ENCODE results near the gene TRPC4AP.

DNA sequence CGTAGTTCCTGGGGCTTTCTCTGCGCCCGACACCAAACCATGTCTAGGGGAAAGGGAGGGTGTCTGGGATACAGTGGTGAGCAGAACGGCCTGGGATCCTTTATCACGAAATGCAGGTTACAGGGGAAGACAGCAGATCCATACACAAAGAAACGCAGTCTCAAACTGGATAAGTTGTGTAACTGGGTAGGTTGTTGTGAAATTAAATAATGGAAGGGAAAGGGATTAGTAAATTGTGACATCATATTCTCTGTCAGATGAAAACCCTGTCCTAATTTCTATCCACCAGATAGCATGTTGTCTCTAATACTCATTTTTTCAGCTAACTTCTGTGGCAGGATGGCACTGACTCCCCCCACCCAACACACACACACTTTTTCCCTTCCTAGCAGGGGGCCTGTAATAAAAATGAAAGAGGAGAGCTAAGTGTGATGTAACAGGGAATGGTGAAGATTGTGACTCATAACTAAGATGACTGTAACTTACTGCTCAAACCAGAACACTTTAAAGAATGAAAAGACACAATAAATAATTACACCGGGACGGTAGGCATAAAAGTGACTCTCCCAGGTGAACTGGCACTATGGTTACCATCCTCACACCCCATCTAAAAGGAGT, 769 bp upstream of the TRPC4AP start:
- TF ChIP-seq CTCF (IDR thresholded peaks at IDR 0.05; ENCODE audit: insufficient read depth, low read length, poor library complexity, severe bottlenecking): no peak
- no peak for TF ChIP-seq EZH2phosphoT487 (conservative IDR thresholded peaks at IDR 0.05; ENCODE audit: low read length)

All from SU-DHL-6 (cell line).